ENCODE results near the gene SPTBN1. TPM values are rescaled to one million over a fixed set of nuclear protein-coding genes. Genes with fewer than 3 reads are reported as not detected.
A peak's percentile ranks its signal among the peaks of the same experiment; 100 is the strongest.
"Not testable (repeated sequence)": the region's sequence is repeated elsewhere in the genome, so short reads cannot be mapped to it uniquely, and the experiment has no call there.

The SPTBN1 gene
- total RNA-seq, 1 donor from 2014 or later, result 70.3 TPM

DNA sequence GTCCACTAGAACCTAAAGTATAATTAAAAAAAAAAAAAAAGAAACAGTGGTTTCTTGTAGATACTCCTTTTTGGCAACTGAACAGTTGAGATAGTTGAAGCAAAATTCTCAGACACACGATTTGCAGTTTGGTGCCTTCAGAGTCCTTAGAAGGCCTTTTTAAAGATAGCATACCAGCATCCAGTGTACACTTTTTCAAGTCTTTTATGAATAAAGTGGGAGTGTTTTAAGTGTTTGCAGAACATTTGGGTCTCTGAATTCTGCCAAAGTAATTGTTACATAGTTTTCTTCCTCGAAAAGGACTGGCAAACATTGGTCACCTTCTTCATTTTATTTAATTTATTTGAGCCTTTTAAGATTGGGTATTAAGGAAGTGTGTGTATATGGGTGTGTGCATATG, 62.3 kb downstream of the SPTBN1 start:
- intact Hi-C loops (cut with micrococcal nuclease), result no loop called here
- Mint-ChIP-seq H3K27me3 (ENCODE audit: low read depth) (peaks cover 25% of the 10 kb centered on the region), H3K4me3 (ENCODE audit: low read depth) (no peak overlapping the region), H3K9me3 (no peaks in the 10 kb centered on the region), H3K27ac (no peak overlapping the region), H3K4me1 (ENCODE audit: low read depth) (peaks cover 7% of the 10 kb centered on the region), H3K36me3 (ENCODE audit: low read depth) (no peaks in the 10 kb centered on the region)
- no peak for DNase-seq (ENCODE audit: low spot score)

DNA sequence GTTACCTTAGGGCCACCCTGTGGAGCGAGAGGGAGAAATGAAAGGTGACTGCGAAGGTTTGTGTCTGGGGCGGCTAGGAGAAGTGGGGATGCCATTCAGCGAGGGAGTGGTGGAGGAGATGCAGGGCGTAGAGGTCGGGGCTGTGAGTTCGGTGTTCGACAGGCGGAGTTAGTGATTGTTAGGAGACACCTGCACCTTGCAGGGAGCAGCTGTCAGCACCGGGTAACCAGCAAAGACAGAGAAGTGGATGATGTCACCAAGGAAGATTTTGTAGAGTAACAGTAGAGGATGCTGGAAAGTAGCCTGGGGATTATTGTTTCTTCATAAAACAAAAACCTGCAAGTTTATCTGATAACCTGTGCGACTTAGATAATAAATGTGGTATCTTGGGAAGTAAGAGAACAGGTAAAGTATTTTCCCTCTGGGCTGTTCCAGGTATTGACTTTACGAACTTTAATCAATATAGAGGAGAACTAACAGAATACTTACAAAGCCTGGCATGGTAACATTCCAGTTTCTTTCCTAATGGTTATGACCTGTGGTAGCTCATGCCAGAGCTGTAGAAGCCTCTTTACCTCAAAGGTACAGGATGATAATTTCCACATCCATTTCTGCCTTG, 63.8 kb downstream of the SPTBN1 start:
- DNase-seq (ENCODE audit: low spot score), result no peak
- intact Hi-C loops (cut with micrococcal nuclease), result loop anchor here (5.0 kb wide), 1 partner anchor 37 kb away; no protein-coding TSS in a partner anchor
- no peaks in the 10 kb centered on the region for H3K36me3 Mint-ChIP-seq (ENCODE audit: low read depth)
- H3K9me3 Mint-ChIP-seq, result no peaks in the 10 kb centered on the region
- H3K4me1 Mint-ChIP-seq (ENCODE audit: low read depth), result peaks cover 19% of the 10 kb centered on the region
- H3K27ac Mint-ChIP-seq, result no peak overlapping the region
- H3K27me3 Mint-ChIP-seq (ENCODE audit: low read depth), result peaks cover 25% of the 10 kb centered on the region
- no peak overlapping the region for H3K4me3 Mint-ChIP-seq (ENCODE audit: low read depth)

DNA sequence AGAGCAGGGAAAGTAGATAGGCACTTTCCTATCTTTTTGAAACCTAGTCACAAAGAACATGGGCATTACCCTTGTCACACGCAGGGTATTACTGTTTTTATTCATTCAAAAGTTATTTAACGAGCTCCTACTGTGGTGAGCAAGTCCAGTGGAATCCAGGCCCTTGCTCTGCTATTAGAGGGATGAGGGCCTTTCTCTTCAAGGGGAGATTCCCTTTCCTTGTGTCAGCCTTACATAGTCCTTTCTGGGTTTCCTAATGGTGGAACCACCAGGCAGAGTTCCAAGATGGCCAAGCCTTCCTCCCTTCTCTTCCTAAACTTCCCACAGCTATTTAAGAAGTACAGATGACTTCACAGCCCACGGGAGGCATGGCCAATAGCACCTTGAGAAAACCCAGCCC, 64.6 kb downstream of the SPTBN1 start:
- H3K9me3 Mint-ChIP-seq, result no peaks in the 10 kb centered on the region
- H3K36me3 Mint-ChIP-seq (ENCODE audit: low read depth), result no peaks in the 10 kb centered on the region
- no peak overlapping the region for H3K4me3 Mint-ChIP-seq (ENCODE audit: low read depth)
- H3K27me3 Mint-ChIP-seq (ENCODE audit: low read depth), result peaks cover 25% of the 10 kb centered on the region
- H3K27ac Mint-ChIP-seq, result no peak overlapping the region
- intact Hi-C loops (cut with micrococcal nuclease), result loop anchor here (5.0 kb wide), 1 partner anchor 37 kb away; no protein-coding TSS in a partner anchor
- peaks cover 19% of the 10 kb centered on the region for H3K4me1 Mint-ChIP-seq (ENCODE audit: low read depth)
- DNase-seq (ENCODE audit: low spot score), result no peak

DNA sequence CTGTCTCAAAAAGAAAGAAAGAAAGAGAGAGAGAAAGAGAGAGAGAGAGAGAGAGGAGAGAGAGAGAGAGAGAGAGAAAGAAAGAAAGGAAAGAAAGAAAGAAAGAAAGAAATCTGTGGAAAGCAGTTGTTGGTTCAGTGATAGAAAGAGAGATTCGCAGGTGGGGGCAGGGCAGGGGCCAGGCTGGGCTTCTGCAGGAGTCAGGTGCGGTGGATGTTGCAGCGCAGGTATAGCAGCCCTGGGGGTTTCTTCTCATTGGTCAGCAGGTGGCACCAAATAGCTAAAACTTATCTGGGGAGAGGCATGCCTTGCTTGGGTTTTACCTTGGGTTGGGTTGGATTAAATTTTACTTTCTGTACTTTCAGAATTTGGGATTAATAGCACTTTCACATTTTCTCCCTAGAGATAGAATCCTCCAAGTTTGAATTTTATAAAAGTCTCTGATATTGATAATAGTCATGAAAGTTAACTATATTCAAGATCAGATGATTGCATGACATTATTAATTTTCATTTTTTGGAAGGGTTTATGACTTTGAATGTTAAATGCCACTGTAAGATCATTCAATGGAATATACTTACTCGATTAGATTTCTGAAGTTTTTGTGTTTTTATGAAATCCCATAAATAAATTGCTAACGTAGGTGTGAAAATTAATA, 66.6 kb downstream of the SPTBN1 start:
- H3K36me3 Mint-ChIP-seq (ENCODE audit: low read depth), result no peaks in the 10 kb centered on the region

DNA sequence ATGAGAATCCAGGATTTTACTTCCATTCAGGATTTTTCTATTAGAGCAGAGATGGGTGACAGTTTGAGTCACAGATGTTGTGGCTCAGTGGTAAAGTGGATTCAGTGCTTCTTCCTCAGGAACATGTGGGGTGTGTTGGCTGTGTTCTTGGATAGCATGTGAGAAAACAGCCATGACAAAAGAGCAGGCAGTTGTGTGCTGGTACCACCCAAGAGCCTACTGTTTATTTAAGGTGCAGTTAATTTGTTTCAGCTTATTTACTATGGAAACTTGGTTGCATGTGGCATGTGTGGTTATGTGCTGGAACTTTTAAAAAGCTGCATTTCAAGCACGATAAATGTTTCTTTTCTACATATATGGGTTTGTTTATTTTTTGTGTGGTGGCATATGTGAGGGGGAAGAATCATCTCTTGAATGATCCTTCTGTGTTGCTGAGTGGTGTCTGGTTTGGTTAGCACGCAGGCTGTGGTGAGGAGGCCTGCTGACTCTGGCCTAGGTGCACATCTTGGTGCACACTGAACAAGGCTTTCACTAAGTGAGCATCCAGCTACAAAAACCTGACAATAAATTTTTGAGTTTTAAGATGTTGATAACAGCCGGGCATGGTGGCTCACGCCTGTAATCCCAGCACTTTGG, 67.3 kb downstream of the SPTBN1 start:
- intact Hi-C loops (cut with micrococcal nuclease), result loop anchor here (2.0 to 5.0 kb wide), 3 partner anchors 34 to 315 kb away; no protein-coding TSS in a partner anchor
- Mint-ChIP-seq H3K4me1 (ENCODE audit: low read depth) (peaks cover 31% of the 10 kb centered on the region), H3K4me3 (ENCODE audit: low read depth) (no peak overlapping the region), H3K9me3 (no peaks in the 10 kb centered on the region), H3K27ac (no peak overlapping the region), H3K36me3 (ENCODE audit: low read depth) (no peaks in the 10 kb centered on the region), H3K27me3 (ENCODE audit: low read depth) (peaks cover 25% of the 10 kb centered on the region)
- DNase-seq (ENCODE audit: low spot score), result no peak

More for the DNA sequence above, 66.6 kb downstream of the SPTBN1 start:
- Mint-ChIP-seq H3K9me3 (no peaks in the 10 kb centered on the region), H3K4me1 (ENCODE audit: low read depth) (peaks cover 25% of the 10 kb centered on the region), H3K4me3 (ENCODE audit: low read depth) (no peak overlapping the region), H3K27ac (no peak overlapping the region), H3K27me3 (ENCODE audit: low read depth) (peaks cover 25% of the 10 kb centered on the region)
- intact Hi-C loops (cut with micrococcal nuclease), result loop anchor here (1.0 to 5.0 kb wide), 5 partner anchors 35 to 316 kb away; no protein-coding TSS in a partner anchor
- DNase-seq (ENCODE audit: low spot score), result peak; percentile 47

DNA sequence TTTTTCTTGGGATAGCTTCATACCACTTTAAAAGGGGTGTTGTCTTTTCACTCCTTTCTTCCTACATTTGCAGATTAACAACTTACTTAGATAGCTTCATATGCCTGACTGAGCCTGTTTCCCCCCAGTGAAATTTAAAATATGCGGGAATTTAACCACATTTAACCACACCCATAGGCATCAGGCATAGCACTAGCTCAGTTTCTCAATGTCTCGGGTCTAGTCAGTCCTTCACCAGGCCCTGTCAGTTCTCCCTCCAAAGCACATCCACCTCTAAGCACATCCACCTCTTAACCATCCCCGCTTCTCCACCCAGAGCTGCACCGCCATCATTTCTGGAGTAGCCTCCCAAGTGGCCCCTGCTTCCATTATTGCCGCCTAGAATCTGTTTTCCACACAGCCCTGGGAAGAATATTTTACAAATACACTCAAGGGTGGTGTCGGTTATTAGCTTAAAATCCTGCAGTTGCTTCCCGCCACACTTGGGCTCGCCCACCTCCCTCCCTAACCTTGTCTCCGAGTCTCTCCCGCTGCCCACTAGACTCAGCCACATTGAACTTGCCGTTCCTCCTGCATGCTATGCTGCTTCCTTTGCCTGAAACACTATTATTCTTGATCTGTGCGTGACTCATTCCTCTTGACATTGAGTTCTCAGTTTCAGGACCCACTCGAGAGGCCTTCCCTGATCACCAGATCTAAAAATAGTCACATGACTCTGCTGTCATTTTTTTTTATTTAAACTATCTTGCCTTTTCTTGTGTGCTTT, 68.3 kb downstream of the SPTBN1 start:
- H3K36me3 Mint-ChIP-seq (ENCODE audit: low read depth), result no peaks in the 10 kb centered on the region
- intact Hi-C loops (cut with micrococcal nuclease), result loop anchor here (1.0 to 5.0 kb wide), 2 partner anchors 33 to 47 kb away; no protein-coding TSS in a partner anchor
- H3K4me3 Mint-ChIP-seq (ENCODE audit: low read depth), result no peak overlapping the region
- DNase-seq (ENCODE audit: low spot score), result no peak
- H3K27ac Mint-ChIP-seq, result peak overlapping the region; percentile 31
- H3K9me3 Mint-ChIP-seq, result no peaks in the 10 kb centered on the region
- H3K27me3 Mint-ChIP-seq (ENCODE audit: low read depth), result peaks cover 20% of the 10 kb centered on the region
- peaks cover 37% of the 10 kb centered on the region for H3K4me1 Mint-ChIP-seq (ENCODE audit: low read depth)

DNA sequence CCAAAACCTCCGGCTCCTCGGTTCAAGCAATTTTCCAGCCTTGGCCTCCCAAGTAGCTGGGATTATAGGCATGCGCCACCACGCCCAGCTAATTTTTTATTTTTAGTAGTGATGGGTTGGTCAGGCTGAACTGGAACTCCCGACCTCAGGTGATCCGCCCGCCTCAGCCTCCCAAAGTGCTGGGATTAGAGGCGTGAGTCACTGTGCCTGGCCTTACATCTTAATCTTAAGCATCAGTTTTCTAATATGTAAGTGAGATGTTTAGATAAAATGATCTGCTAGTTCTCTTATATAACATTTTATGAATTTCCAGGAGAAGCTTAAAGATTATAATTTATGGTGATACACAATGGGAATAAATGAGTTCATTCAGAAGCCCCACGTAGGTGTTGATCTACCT, 69.2 kb downstream of the SPTBN1 start:
- Mint-ChIP-seq H3K4me3 (ENCODE audit: low read depth) (no peak overlapping the region), H3K9me3 (no peaks in the 10 kb centered on the region), H3K27ac (no peak overlapping the region), H3K36me3 (ENCODE audit: low read depth) (no peaks in the 10 kb centered on the region), H3K4me1 (ENCODE audit: low read depth) (peaks cover 43% of the 10 kb centered on the region), H3K27me3 (ENCODE audit: low read depth) (peaks cover 11% of the 10 kb centered on the region)
- no peak for DNase-seq (ENCODE audit: low spot score)
- intact Hi-C loops (cut with micrococcal nuclease), result no loop called here

DNA sequence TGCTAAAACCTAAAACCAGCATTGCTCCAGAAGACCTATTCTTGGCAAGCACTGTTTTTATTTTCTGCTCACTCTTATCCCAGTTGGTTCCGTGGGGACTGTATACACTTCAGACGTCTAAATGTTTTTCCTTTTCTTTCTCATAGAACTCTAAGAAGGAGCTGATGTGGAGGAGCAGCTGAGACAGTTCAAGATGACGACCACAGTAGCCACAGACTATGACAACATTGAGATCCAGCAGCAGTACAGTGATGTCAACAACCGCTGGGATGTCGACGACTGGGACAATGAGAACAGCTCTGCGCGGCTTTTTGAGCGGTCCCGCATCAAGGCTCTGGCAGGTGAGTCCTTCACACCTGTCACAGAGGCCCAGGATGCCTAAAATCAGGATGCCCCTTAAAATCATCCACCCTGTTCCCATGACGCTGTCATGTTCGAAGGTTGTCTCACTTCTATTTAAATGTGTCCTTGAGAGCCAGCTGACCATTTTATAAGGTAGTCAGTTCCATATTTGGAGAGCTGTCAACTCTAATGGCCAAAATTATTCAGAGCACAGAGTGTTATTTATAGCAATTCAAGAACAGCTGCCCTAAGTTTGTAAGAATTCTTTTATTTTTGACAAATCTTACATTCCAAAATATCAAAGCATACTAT, 70.2 kb downstream of the SPTBN1 start:
- Mint-ChIP-seq H3K9me3 (no peaks in the 10 kb centered on the region), H3K27me3 (ENCODE audit: low read depth) (peaks cover 1% of the 10 kb centered on the region), H3K4me3 (ENCODE audit: low read depth) (no peak overlapping the region), H3K36me3 (ENCODE audit: low read depth) (no peaks in the 10 kb centered on the region), H3K4me1 (ENCODE audit: low read depth) (peaks cover 51% of the 10 kb centered on the region), H3K27ac (no peak overlapping the region)
- intact Hi-C loops (cut with micrococcal nuclease), result no loop called here
- no peak for DNase-seq (ENCODE audit: low spot score)

DNA sequence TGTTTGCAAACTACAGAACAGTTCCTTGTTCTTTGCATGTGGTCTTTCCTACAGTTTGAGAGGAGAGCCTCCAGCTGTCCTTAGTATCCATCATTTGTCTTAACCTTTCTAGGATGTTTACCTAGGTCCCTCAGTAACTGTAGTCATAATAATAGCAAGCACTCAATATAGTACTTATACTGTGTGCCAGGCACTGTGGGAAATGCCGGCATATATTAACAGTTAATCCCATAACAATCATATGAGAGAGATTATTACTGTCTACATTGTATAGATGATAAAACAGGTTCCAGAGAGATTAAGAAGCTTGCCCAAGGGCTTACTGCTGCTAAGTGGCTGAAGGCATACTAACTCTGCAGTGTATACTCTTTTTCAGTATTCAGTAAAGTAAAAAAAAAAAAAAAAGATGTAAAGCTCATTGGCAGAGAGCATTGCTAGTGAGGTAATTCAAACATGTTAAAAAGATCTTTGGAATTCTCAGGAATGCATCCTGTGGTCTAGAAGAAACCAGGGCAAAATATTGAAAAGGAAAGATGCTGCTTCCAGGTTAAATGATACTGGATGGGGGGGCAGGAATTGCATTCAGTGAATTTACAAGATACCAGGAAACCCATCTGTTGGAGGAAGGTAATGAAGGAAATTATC, 72.3 kb downstream of the SPTBN1 start:
- Mint-ChIP-seq H3K4me1 (ENCODE audit: low read depth) (peaks cover 51% of the 10 kb centered on the region), H3K27me3 (ENCODE audit: low read depth) (no peaks in the 10 kb centered on the region), H3K27ac (no peak overlapping the region), H3K9me3 (no peaks in the 10 kb centered on the region), H3K36me3 (ENCODE audit: low read depth) (no peaks in the 10 kb centered on the region), H3K4me3 (ENCODE audit: low read depth) (no peak overlapping the region)
- intact Hi-C loops (cut with micrococcal nuclease), result no loop called here
- no peak for DNase-seq (ENCODE audit: low spot score)

DNA sequence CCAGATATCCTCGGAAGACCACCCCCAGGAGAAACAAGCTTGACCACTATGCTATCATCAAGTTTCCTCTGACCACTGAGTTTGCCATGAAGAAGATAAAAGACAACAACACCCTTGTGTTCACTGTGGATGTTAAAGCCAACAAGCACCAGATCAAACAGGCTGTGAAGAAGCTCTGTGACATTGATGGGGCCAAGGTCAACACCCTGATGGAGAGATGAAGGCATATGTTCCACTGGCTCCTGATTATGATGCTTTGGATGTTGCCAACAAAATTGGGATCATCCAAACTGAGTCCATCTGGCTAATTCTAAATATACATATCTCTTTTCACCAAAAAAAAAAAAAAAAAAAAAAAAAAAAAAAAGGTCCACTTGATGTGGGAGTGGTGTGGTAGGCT, 73.4 kb downstream of the SPTBN1 start:
- H3K9me3 Mint-ChIP-seq; H3K27ac Mint-ChIP-seq; DNase-seq (ENCODE audit: low spot score); H3K4me3 Mint-ChIP-seq (ENCODE audit: low read depth); H3K27me3 Mint-ChIP-seq (ENCODE audit: low read depth); H3K36me3 Mint-ChIP-seq (ENCODE audit: low read depth); intact Hi-C loops (cut with micrococcal nuclease): not testable (repeated sequence)
- peaks cover 44% of the 10 kb centered on the region for H3K4me1 Mint-ChIP-seq (ENCODE audit: low read depth)

DNA sequence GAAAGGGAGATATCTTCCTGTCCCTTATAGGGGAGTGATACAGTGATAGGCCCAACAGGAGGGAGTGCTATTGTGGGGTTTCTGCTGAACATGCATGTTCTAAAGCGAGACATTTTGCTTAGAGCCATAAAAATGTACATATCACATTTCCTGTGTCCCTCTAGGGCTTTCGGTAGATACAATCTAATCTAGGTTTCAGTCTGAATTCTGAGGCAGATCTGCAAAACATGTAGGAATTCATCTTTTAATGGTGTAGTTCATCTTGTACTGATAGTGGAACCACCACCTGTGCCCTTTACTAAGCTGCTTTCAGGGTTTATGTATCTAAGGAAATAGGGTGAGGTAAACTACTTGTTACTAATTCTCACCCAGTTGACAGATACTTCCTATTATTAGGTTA, 73.8 kb downstream of the SPTBN1 start:
- no peaks in the 10 kb centered on the region for H3K9me3 Mint-ChIP-seq
- H3K27me3 Mint-ChIP-seq (ENCODE audit: low read depth), result peaks cover 5% of the 10 kb centered on the region
- no peak for DNase-seq (ENCODE audit: low spot score)
- H3K27ac Mint-ChIP-seq, result no peak overlapping the region
- intact Hi-C loops (cut with micrococcal nuclease), result loop anchor here (1.0 to 5.0 kb wide), 3 partner anchors 29 to 152 kb away; no protein-coding TSS in a partner anchor
- no peaks in the 10 kb centered on the region for H3K36me3 Mint-ChIP-seq (ENCODE audit: low read depth)
- peaks cover 40% of the 10 kb centered on the region for H3K4me1 Mint-ChIP-seq (ENCODE audit: low read depth)
- H3K4me3 Mint-ChIP-seq (ENCODE audit: low read depth), result no peak overlapping the region

DNA sequence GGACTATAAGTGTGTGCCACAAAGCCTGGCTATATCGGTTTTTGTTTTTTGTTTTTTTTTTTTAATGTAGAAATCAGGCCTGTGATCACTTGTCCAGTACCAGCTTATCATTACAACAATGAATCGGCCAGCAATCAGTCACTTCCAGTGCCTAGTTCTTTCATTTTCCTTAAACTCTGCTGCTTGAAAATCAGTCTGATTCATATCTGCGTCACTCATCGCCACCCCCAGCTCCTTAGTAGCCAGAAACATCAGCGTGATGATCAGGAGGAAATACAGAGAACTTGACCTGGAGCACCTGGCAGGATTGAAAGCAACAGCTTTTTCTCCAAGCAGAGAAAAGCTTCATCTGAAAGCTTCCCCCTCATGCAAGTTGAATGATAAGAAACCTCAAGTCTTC, 75.4 kb downstream of the SPTBN1 start:
- Mint-ChIP-seq H3K27me3 (ENCODE audit: low read depth) (peaks cover 7% of the 10 kb centered on the region), H3K36me3 (ENCODE audit: low read depth) (no peaks in the 10 kb centered on the region), H3K27ac (no peak overlapping the region), H3K9me3 (no peaks in the 10 kb centered on the region), H3K4me3 (ENCODE audit: low read depth) (no peak overlapping the region), H3K4me1 (ENCODE audit: low read depth) (peaks cover 36% of the 10 kb centered on the region)
- intact Hi-C loops (cut with micrococcal nuclease), result loop anchor here (2.0 to 5.0 kb wide), 2 partner anchors 27 to 151 kb away; no protein-coding TSS in a partner anchor
- DNase-seq (ENCODE audit: low spot score), result no peak

All from activated T-helper 2 cell treated with anti-CD3 and anti-CD28 coated beads, Interferon-gamma antibody, Interleukin-2, Interleukin-4, amounts not matched to agents 10 μg/mL and 5 μg/mL and 100 μg/mL, durations not matched to agents 14 hours and 24 hours and 36 hours (primary cell).